GM12874 (cell line): ENCODE results near the gene NCEH1.

Experiments
- CTCF ChIP-seq: IDR thresholded peaks from 2 replicates; pipeline ENCODE4 v1.5.1; 2011; ENCODE audit warnings: low read depth, mild to moderate bottlenecking, control low read depth, low read length, moderate library complexity; ENCODE audit not compliant: insufficient read depth

The NCEH1 gene

GRCh38 chr3:172630316-172630715, 80.6 kb downstream of the NCEH1 start:
- no peak for TF ChIP-seq CTCF

- no peak for TF ChIP-seq CTCF
Observed at GRCh38 chr3:172629470-172629869, 81.4 kb downstream of the NCEH1 start.

GRCh38 chr3:172627057-172627809, 83.6 kb downstream of the NCEH1 start:
- TF ChIP-seq CTCF, result no peak

- no peak for TF ChIP-seq CTCF
Observed at GRCh38 chr3:172626021-172626640, 84.7 kb downstream of the NCEH1 start.

GRCh38 chr3:172625404-172625803, 85.5 kb downstream of the NCEH1 start:
- TF ChIP-seq CTCF, result no peak

GRCh38 chr3:172624999-172625398, 85.9 kb downstream of the NCEH1 start:
- no peak for TF ChIP-seq CTCF

GRCh38 chr3:172622916-172623700, 87.8 kb downstream of the NCEH1 start:
- peak; percentile 42; the same call in 1 of the 2 replicates for TF ChIP-seq CTCF
